Breast epithelium (tissue), 3 donors: ENCODE results near the gene IFIT3.

Experiments used
- POLR2AphosphoS5 ChIP-seq, 3 donors: sonication (generic); formaldehyde crosslinking; IDR thresholded peaks; one replicate each; pipeline ENCODE4 v1.6.1; 2017; ENCODE audit warnings: antibody characterized with exemption in 3 of 3
- TF ChIP-seq, protein P1 (sequence below), 3 donors: fragments of 450-650 bp; IDR thresholded peaks; one replicate each; pipeline ENCODE4 v1.5.1; 2016 to 2017; ENCODE audit warnings: antibody characterized with exemption in 3 of 3, mild to moderate bottlenecking in 3 of 3, moderate library complexity in 3 of 3

DNA sequence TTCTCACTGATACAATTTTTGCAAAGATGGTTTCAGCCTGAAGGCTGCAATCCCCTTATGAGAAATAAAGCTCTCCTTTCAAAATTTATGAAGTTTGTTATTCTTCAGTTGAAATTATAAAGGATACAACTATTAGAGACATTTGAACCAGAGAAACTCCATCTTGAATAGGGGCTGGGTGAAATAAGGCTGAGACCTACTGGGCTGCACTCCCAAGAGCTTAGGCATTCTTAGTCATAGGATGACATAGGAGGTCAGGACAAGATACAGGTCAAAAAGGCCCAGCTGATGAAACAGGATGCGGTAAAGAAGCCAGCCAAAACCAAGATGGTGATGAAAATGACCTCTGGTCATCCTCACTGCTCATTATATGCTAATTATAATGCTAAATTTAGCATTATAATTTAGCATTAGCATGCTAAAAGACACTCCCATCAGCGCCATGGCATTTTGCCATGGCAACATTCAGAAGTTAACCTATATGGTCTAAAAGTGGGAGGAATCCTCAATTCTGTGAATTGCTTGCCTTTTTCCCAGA is 27.7 kb downstream of the IFIT3 start:
- TF ChIP-seq, protein P1, sequence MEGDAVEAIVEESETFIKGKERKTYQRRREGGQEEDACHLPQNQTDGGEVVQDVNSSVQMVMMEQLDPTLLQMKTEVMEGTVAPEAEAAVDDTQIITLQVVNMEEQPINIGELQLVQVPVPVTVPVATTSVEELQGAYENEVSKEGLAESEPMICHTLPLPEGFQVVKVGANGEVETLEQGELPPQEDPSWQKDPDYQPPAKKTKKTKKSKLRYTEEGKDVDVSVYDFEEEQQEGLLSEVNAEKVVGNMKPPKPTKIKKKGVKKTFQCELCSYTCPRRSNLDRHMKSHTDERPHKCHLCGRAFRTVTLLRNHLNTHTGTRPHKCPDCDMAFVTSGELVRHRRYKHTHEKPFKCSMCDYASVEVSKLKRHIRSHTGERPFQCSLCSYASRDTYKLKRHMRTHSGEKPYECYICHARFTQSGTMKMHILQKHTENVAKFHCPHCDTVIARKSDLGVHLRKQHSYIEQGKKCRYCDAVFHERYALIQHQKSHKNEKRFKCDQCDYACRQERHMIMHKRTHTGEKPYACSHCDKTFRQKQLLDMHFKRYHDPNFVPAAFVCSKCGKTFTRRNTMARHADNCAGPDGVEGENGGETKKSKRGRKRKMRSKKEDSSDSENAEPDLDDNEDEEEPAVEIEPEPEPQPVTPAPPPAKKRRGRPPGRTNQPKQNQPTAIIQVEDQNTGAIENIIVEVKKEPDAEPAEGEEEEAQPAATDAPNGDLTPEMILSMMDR (IDR thresholded peaks at IDR 0.05), result no peak
- TF ChIP-seq POLR2AphosphoS5 (IDR thresholded peaks at IDR 0.05), result no peak
